Hepatocyte (in vitro differentiated cells): ENCODE results near the gene TRIM63.

Source experiments
- CTCF ChIP-seq: fragments of 200-600 bp; sonication (generic); IDR thresholded peaks from 2 replicates; pipeline ENCODE4 v1.5.1; 2016; ENCODE audit warnings: antibody characterized with exemption, mild to moderate bottlenecking; ENCODE audit not compliant: poor library complexity
- EZH2 ChIP-seq: fragments of 200-600 bp; sonication (generic); IDR thresholded peaks from 2 replicates; pipeline ENCODE4 v1.6.1; 2016; ENCODE audit warnings: antibody characterized with exemption, mild to moderate bottlenecking, borderline replicate concordance

GRCh38 chr1:26094076-26094669 lies 26.7 kb upstream of the TRIM63 start:
- TF ChIP-seq CTCF (no peak), EZH2 (no peak)
